OCI-LY1 (cell line): Measurements from ENCODE around the gene IL17RD.

Experiments
- H2AFZ ChIP-seq: fragments of 200-600 bp; sonication (generic), shearing (Covaris generic); 2 replicates; pipeline ENCODE4 v1.6.0; 2014; ENCODE audit warnings: antibody characterized with exemption, mild to moderate bottlenecking, low read length
- H3F3A ChIP-seq: fragments of 200-600 bp; sonication (generic), shearing (Covaris generic); 2 replicates; pipeline ENCODE4 v1.6.0; 2014; ENCODE audit warnings: mild to moderate bottlenecking, antibody characterized with exemption, low read length, moderate library complexity; ENCODE audit not compliant: insufficient read depth
- H3K27ac ChIP-seq: fragments of 200-600 bp; sonication (generic); 2 replicates; pipeline ENCODE4 v1.5.1; 2014; ENCODE audit warnings: low read length, mixed run types, mild to moderate bottlenecking, low read depth; ENCODE audit not compliant: poor library complexity, severe bottlenecking
- H3K27me3 ChIP-seq: fragments of 200-600 bp; sonication (generic); 2 replicates; pipeline ENCODE4 v1.6.0; 2014; ENCODE audit warnings: antibody characterized with exemption, mild to moderate bottlenecking, low read length, moderate library complexity; ENCODE audit not compliant: insufficient read depth
- H3K36me3 ChIP-seq: fragments of 200-600 bp; sonication (generic); 2 replicates; pipeline ENCODE4 v1.6.1; 2014; ENCODE audit warnings: mild to moderate bottlenecking, antibody characterized with exemption, low read length, moderate library complexity, mixed read lengths; ENCODE audit not compliant: insufficient read depth
- H3K4me1 ChIP-seq: fragments of 200-600 bp; sonication (generic); 2 replicates; pipeline ENCODE4 v1.5.1; 2014; ENCODE audit warnings: mild to moderate bottlenecking, low read length, moderate library complexity; ENCODE audit not compliant: insufficient read depth, severe bottlenecking
- H3K4me2 ChIP-seq: fragments of 200-600 bp; sonication (generic), shearing (Covaris generic); 2 replicates; pipeline ENCODE4 v1.6.1; 2014; ENCODE audit warnings: low read length
- H3K4me3 ChIP-seq: fragments of 200-600 bp; sonication (generic); 2 replicates; pipeline ENCODE4 v1.5.1; 2014; ENCODE audit warnings: low read length, low read depth, mild to moderate bottlenecking, mixed read lengths; ENCODE audit not compliant: poor library complexity, severe bottlenecking
- H3K79me2 ChIP-seq: fragments of 200-600 bp; shearing (Covaris generic); 2 replicates; pipeline ENCODE4 v1.6.1; 2016; ENCODE audit warnings: mixed run types, low read length, mixed read lengths; ENCODE audit not compliant: insufficient read depth
- H3K9ac ChIP-seq: fragments of 200-600 bp; sonication (generic), shearing (Covaris generic); 2 replicates; pipeline ENCODE4 v1.6.1; 2014; ENCODE audit warnings: mild to moderate bottlenecking, low read length, mixed read lengths
- H3K9me2 ChIP-seq: fragments of 200-600 bp; sonication (generic), shearing (Covaris generic); 2 replicates; pipeline ENCODE4 v1.6.1; 2014; ENCODE audit warnings: low read depth, mild to moderate bottlenecking, low read length, mixed read lengths
- H3K9me3 ChIP-seq: fragments of 200-600 bp; shearing (Covaris generic); 2 replicates; pipeline ENCODE4 v1.6.1; 2014; ENCODE audit warnings: low read length, mixed read lengths
- H4K20me1 ChIP-seq: fragments of 200-600 bp; sonication (generic), shearing (Covaris generic); 2 replicates; pipeline ENCODE4 v1.6.0; 2016; ENCODE audit warnings: mild to moderate bottlenecking, low read length; ENCODE audit not compliant: insufficient read depth
- EZH2 ChIP-seq: fragments of 200-600 bp; sonication (generic), shearing (Covaris generic); IDR thresholded peaks from 2 replicates; pipeline ENCODE4 v1.8.0; 2017; ENCODE audit warnings: borderline replicate concordance, mixed run types, mild to moderate bottlenecking, antibody characterized with exemption, low read length, moderate library complexity, mixed read lengths
- TF ChIP-seq, protein P1 (sequence below): fragments of 200-600 bp; sonication (generic), shearing (Covaris generic); IDR thresholded peaks from 2 replicates; pipeline ENCODE4 v1.5.1; 2017; ENCODE audit warnings: mild to moderate bottlenecking, antibody characterized with exemption, low read length, moderate library complexity, mixed read lengths

IL17RD gene

DNA sequence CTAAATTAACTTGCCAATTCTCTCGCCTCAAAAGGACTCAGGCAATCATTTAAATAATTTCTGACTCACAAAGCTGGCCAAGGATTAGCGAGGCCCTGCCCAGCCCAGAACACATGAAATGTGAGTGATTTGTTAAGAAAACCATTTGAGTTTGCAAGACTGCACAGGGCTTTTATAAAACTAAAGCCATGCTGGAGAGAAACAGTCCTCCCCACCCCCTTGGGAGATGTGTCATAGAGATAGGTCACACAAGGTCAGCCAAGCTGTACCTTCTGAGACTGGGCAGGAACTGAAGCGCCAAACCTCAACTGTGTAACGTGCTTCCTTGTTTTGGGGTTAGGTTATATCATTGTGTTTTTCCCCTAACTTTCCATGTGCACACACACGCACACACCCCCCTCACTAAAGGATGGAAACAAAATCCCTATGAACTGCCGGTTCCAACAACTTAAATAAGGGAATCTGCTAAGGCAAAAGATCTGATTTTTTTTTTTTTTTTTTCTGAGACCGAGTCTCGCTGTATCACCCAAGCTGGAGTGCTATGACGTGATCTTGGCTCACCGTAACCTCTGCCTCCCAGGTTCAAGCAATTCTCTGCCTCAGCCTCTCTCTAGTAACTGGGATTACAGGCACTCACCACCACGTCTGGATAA lies 96.6 kb downstream of the IL17RD start:
- Histone ChIP-seq H3F3A (0 out of 2 replicates have a peak, but pooled peaks cover 3% of the 10 kb centered on the region), H3K4me1 (peaks cover 55% of the 10 kb centered on the region), H3K4me2 (peak overlapping the region; percentile 56), H3K79me2 (no peaks in the 10 kb centered on the region), H2AFZ (no peak overlapping the region), H3K9me2 (no peaks in the 10 kb centered on the region), H3K4me3 (peak overlapping the region; percentile 24), H4K20me1 (no peaks in the 10 kb centered on the region), H3K27me3 (no peaks in the 10 kb centered on the region), H3K27ac (peak overlapping the region; percentile 92), H3K9me3 (0 out of 2 replicates have a peak, but pooled peaks cover 2% of the 10 kb centered on the region), H3K9ac (peak overlapping the region; percentile 29; the same call in 1 of the 2 replicates), H3K36me3 (no peaks in the 10 kb centered on the region)
- TF ChIP-seq, protein P1, sequence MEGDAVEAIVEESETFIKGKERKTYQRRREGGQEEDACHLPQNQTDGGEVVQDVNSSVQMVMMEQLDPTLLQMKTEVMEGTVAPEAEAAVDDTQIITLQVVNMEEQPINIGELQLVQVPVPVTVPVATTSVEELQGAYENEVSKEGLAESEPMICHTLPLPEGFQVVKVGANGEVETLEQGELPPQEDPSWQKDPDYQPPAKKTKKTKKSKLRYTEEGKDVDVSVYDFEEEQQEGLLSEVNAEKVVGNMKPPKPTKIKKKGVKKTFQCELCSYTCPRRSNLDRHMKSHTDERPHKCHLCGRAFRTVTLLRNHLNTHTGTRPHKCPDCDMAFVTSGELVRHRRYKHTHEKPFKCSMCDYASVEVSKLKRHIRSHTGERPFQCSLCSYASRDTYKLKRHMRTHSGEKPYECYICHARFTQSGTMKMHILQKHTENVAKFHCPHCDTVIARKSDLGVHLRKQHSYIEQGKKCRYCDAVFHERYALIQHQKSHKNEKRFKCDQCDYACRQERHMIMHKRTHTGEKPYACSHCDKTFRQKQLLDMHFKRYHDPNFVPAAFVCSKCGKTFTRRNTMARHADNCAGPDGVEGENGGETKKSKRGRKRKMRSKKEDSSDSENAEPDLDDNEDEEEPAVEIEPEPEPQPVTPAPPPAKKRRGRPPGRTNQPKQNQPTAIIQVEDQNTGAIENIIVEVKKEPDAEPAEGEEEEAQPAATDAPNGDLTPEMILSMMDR = no peak
- no peak for TF ChIP-seq EZH2

DNA sequence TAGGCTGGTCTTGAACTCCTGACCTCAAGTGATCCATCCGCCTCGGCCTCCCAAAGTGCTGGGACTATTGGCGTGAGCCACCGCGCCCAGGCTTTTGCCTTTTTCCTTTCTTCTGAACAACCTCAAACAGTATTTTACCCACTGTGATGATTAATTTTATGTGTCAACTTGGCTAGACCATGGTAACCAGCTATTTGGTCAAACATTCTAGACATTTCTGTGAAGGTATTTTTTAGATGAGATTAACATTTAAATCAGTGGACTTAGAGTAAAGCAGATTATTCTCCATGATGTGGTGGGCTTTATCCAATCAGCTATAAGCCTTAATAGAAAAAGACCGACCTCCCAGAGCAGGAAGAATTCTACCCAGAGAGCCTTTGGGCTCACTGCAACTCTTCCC lies 98.7 kb downstream of the IL17RD start:
- H3K9me3 ChIP-seq = 0 out of 2 replicates have a peak, but pooled peaks cover 2% of the 10 kb centered on the region
- H3K79me2 ChIP-seq = no peaks in the 10 kb centered on the region
- no peaks in the 10 kb centered on the region for H3K27me3 ChIP-seq
- no peak overlapping the region for H3K9ac ChIP-seq
- no peak overlapping the region for H3K4me2 ChIP-seq
- peaks cover 73% of the 10 kb centered on the region for H3K4me1 ChIP-seq
- H4K20me1 ChIP-seq = no peaks in the 10 kb centered on the region
- no peak overlapping the region for H3K27ac ChIP-seq
- TF ChIP-seq, protein P1 = no peak
- TF ChIP-seq EZH2 = no peak
- no peak overlapping the region for H3K4me3 ChIP-seq
- H2AFZ ChIP-seq = no peak overlapping the region
- H3K9me2 ChIP-seq = no peaks in the 10 kb centered on the region
- H3F3A ChIP-seq = 0 out of 2 replicates have a peak, but pooled peaks cover 3% of the 10 kb centered on the region
- no peaks in the 10 kb centered on the region for H3K36me3 ChIP-seq

DNA sequence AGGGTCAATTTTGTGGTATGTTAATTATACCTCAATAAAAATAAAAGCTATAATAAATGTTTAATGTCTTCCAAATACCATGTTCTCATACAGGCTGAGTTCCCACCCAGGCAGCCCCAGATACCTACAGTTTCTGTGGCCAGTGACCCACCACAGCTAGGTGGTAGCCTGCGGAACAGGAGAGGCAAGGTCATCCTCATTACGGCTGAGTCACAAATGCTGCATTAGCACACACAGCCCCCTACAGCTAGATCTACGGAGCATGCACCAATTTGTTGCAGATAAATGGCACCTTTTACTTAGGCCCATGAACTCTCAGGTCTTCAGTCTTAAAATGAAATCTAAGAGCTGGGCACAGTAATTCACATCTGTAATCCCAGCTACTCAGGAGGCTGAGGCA lies 99.6 kb downstream of the IL17RD start:
- H4K20me1 ChIP-seq = no peaks in the 10 kb centered on the region
- no peak overlapping the region for H3K9ac ChIP-seq
- peaks cover 82% of the 10 kb centered on the region for H3K4me1 ChIP-seq
- H3K36me3 ChIP-seq = no peaks in the 10 kb centered on the region
- no peaks in the 10 kb centered on the region for H3K27me3 ChIP-seq
- no peak overlapping the region for H2AFZ ChIP-seq
- no peak overlapping the region for H3K4me2 ChIP-seq
- TF ChIP-seq, protein P1 = no peak
- no peak for TF ChIP-seq EZH2
- no peaks in the 10 kb centered on the region for H3K9me2 ChIP-seq
- 0 out of 2 replicates have a peak, but pooled peaks cover 3% of the 10 kb centered on the region for H3F3A ChIP-seq
- H3K79me2 ChIP-seq = no peaks in the 10 kb centered on the region
- no peaks in the 10 kb centered on the region for H3K9me3 ChIP-seq
- peak overlapping the region; percentile 80 for H3K27ac ChIP-seq
- H3K4me3 ChIP-seq = no peak overlapping the region
